Brain microvascular endothelial cell (primary cell): Measurements from ENCODE around the gene CPT1A.

Experiments used
- DNase-seq: peaks from one replicate; pipeline ENCODE4 v3.0.0-alpha.2; 2020
- H3K27ac ChIP-seq: fragments of 250-450 bp; sonication (Bioruptor Pico); 2 replicates; pipeline ENCODE4 v1.5.1; 2020; ENCODE audit warnings: mild to moderate bottlenecking, moderate library complexity
- H3K27me3 ChIP-seq: fragments of 250-450 bp; sonication (Bioruptor Pico); replicated peaks from 2 replicates; pipeline ENCODE4 v1.5.1; 2020; ENCODE audit warnings: mild to moderate bottlenecking
- H3K36me3 ChIP-seq: fragments of 250-450 bp; sonication (Bioruptor Pico); replicated peaks from 2 replicates; pipeline ENCODE4 v1.5.1; 2020; ENCODE audit warnings: mild to moderate bottlenecking
- H3K4me3 ChIP-seq: 2 replicates; pipeline ENCODE4 v1.5.1; 2011; ENCODE audit warnings: low read depth, mild to moderate bottlenecking, control low read depth, low read length, moderate library complexity
- in situ Hi-C: cut with HindIII; loops from 2 replicates; pipeline ENCODE4 v1.10.0; 2017; ENCODE audit warnings: low sequenced_read_pairs, low pct_ligation_motif_present
- TF ChIP-seq, protein P1 (sequence below): IDR thresholded peaks from 2 replicates; pipeline ENCODE4 v1.5.1; 2011; ENCODE audit warnings: low read depth, mild to moderate bottlenecking, moderate library complexity, low read length, control low read depth, inconsistent platforms; ENCODE audit errors: missing control alignments

CPT1A gene

DNA sequence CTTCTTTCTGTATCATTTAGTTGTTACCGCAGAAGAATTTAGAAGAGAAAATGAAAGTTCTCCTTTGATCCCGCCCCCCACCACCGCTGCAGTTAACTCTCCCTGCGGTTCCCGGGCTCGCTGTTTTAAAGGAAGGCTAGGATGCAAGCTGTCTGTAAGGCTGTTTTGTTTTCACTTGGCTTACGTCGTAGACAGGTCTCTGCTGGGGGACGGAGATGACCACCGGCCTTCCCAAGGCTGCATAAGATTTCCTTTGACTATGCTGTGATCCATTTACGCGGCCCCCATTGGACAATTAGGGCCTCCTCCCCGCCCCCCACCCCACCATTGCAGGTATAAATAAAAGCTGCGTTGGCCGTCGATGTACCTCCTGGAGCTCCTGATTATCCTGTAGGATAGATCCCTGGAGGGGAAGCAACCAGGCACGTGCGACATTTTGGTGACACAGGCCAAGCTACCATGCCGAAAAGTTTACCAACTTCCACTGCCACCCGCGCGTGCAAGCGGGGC lies 1.4 kb upstream of the CPT1A start:
- peak overlapping the region; percentile 31 for H3K4me3 ChIP-seq
- H3K36me3 ChIP-seq, result no peaks in the 10 kb centered on the region
- TF ChIP-seq, protein P1, sequence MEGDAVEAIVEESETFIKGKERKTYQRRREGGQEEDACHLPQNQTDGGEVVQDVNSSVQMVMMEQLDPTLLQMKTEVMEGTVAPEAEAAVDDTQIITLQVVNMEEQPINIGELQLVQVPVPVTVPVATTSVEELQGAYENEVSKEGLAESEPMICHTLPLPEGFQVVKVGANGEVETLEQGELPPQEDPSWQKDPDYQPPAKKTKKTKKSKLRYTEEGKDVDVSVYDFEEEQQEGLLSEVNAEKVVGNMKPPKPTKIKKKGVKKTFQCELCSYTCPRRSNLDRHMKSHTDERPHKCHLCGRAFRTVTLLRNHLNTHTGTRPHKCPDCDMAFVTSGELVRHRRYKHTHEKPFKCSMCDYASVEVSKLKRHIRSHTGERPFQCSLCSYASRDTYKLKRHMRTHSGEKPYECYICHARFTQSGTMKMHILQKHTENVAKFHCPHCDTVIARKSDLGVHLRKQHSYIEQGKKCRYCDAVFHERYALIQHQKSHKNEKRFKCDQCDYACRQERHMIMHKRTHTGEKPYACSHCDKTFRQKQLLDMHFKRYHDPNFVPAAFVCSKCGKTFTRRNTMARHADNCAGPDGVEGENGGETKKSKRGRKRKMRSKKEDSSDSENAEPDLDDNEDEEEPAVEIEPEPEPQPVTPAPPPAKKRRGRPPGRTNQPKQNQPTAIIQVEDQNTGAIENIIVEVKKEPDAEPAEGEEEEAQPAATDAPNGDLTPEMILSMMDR, result no peak
- peaks cover 3% of the 10 kb centered on the region for H3K27me3 ChIP-seq
- DNase-seq, result no peak
- H3K27ac ChIP-seq, result no peak overlapping the region
- in situ Hi-C loops, result no loop called here

DNA sequence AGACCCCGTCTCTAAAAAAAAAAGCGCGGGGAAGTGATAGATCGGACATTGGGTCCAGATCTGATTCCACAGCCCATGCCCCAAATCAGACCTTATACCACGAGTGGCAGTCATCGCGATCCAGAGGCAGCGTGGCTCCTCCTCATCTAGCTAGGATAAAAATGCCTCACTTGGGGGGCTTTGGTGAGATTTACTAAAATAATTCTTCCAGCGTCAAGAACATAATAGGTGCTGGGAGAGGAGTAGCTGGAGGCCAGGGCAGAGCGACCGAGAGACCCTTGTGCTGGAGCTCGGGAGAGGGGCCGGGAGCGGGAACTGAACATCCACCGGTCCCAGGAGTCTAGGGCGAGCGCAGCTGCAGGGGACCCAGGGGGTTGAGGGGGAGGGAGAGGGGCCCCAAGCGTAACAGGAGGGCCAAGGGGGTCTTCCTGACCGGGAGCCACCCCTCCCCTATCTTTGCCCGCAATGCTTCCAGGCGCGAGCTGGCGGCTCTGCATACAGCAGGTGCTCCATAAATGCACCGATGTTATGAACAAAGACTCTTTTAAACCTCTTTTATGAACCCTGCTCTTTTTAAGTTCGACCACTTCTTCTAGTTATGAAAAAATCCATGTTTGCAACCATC lies 823 bp upstream of the CPT1A start:
- H3K27me3 ChIP-seq, result peaks cover 3% of the 10 kb centered on the region
- no peaks in the 10 kb centered on the region for H3K36me3 ChIP-seq
- in situ Hi-C loops, result no loop called here
- TF ChIP-seq, protein P1, result no peak
- no peak for DNase-seq
- H3K4me3 ChIP-seq, result peak overlapping the region; percentile 31
- H3K27ac ChIP-seq, result no peak overlapping the region

DNA sequence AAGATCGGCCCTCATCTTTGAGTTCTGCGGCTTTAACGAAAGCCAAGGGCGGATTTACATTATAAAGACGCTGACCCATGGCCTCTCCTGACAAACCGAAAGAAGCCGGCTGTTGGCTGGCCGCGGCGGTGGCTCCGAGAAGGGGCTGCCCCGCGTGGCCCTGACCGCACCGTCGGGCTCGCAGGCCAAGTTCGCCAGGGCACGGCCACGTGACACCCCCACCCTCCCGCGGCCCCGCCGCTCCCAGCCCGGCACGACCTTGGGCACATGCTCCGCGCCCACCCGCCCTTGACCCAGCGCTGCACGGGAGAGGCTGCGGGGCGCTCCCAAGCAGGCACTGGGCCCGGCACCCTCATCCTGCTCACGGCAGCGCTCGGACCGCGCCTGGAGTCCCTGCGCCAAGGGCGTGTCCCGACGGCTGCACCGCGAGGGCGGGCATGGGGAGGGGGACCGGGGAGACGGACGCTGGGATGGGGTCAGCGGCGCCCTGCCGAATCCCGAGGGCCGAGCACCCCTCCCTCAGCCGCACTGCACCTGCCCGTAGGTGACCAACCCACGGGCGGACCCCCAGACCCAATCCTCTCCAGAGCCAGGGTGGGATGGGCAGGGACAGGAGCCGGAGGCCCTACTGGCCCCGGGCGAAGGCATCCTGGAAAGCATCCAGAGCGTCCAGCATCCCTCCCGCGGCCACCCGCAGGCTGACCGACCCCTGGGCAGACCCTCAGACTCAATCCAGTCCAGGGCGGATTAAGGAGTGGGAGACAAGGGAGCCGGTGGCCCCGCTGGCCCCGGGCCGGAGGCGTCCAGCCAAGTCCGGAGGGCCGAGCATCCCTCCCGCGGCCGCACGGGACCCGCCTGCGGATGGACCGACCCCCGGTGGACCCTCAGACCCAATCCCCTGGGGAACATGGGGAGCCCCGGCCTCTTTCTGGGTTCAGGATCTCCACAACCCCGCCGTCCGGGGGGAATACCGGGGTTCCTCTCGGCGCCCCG lies 759 bp downstream of the CPT1A start:
- peaks cover 3% of the 10 kb centered on the region for H3K27me3 ChIP-seq
- peak overlapping the region; percentile 54 for H3K4me3 ChIP-seq
- H3K27ac ChIP-seq, result no peak overlapping the region
- in situ Hi-C loops, result no loop called here
- TF ChIP-seq, protein P1, result no peak
- no peaks in the 10 kb centered on the region for H3K36me3 ChIP-seq
- no peak for DNase-seq

DNA sequence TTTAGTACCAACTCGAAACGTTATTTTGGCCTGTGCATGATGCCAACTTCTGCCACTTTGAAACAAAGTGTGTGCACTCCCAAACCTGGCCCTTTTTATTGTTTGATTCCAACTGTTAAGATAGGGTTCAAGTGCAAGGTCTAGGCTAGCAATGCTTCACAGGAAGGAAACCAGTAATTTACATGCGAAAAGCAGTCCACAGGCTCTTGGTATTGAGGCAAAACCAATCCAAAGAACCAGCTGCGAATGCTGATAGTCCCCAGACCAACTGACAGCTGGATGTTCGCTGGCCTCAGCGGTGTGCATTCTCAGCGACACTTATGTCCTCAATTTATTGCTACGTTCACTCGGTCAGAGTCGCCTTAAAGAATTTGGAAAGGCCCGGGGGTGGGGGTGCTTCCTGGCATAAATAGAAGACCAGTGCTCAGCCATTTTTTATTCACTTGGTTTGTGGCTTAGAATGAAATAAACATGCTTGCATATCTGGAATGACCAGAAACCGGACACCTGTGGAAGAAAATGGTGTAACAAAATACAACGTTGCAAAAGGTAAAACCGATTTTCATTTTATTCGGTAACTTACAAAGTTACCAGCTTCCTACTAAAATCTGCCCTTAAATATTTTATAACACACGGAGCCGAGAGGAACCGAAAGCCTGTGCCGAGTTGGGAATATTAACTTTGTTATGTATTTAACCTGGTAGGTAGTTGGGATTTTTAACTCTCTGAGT lies 1.6 kb downstream of the CPT1A start:
- Histone ChIP-seq H3K27ac (peak overlapping the region; percentile 72), H3K36me3 (no peaks in the 10 kb centered on the region), H3K27me3 (peaks cover 3% of the 10 kb centered on the region), H3K4me3 (peak overlapping the region; percentile 54)
- DNase-seq, result no peak
- TF ChIP-seq, protein P1, result no peak
- in situ Hi-C loops, result no loop called here

DNA sequence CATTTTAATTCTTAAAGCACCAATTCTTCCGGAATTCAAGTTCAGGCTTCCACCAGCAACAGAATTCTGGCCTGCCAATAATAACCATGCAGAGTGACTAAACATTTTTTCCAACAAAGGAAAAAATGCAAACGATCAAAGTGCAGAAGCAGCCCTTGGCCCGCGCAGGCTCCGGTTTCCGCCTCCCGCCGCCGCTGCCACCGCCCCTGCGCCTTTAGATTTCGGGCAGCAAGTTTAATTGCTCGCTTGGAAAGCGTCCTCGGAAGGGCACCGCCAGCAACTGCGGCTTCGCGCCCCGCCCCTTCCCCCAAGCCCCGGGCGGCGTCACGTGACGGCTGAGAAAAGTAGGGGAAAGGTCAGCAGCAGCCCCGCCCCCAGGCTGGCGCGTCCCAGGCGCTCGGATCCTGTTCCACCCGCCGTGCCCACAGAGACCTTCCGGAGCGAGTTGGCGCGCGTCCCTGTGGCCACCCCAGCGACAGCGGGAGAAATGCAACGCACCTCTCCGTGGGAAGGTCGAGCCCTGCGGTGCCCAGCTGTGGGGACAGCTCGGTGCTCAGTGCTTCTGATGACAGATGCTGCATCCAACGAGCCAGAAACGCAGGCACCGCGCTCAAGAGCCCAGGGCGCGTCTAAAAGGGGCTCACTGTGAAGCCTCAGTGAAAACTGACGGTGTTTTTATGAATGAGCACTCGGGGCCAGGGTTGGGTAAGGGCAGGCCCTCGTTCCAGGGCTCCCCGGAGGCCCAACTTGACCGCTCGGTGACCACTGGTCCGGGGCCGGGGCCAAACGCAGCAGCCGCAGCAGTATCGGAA lies 2.5 kb downstream of the CPT1A start:
- TF ChIP-seq, protein P1, result no peak
- H3K27me3 ChIP-seq, result peaks cover 3% of the 10 kb centered on the region
- H3K27ac ChIP-seq, result peak overlapping the region; percentile 72
- peak overlapping the region; percentile 54 for H3K4me3 ChIP-seq
- DNase-seq, result peak; percentile 55
- no peaks in the 10 kb centered on the region for H3K36me3 ChIP-seq
- in situ Hi-C loops, result no loop called here
